B cell (primary cell): Measurements from ENCODE around the gene NLRP9.

ENCODE experiments used
- CTCF ChIP-seq: fragments of 200-600 bp; IDR thresholded peaks from one replicate; pipeline ENCODE4 v1.8.0; 2022; ENCODE audit warnings: antibody characterized with exemption, mild to moderate bottlenecking
- EZH2 ChIP-seq: IDR thresholded peaks from 2 replicates; pipeline ENCODE4 v1.6.1; 2012; ENCODE audit warnings: borderline replicate concordance, low read depth, mild to moderate bottlenecking, moderate library complexity, low read length; ENCODE audit not compliant: insufficient read depth, poor library complexity, severe bottlenecking

GRCh38 chr19:55695511-55696290 lies 42.5 kb downstream of the NLRP9 start:
- TF ChIP-seq CTCF (no peak), EZH2 (no peak)
